GM10266 (cell line): Measurements from ENCODE around the gene RNPEP.

ENCODE experiments used
- DNase-seq: peaks from one replicate; pipeline ENCODE4 v3.0.0; 2012; ENCODE audit errors: extremely low spot score
- TF ChIP-seq, protein P1 (sequence below): IDR thresholded peaks from 2 replicates; pipeline ENCODE4 v1.5.1; 2012; ENCODE audit warnings: mild to moderate bottlenecking, low read depth; ENCODE audit not compliant: control insufficient read depth, insufficient read depth; ENCODE audit errors: missing control alignments

RNPEP gene

DNA sequence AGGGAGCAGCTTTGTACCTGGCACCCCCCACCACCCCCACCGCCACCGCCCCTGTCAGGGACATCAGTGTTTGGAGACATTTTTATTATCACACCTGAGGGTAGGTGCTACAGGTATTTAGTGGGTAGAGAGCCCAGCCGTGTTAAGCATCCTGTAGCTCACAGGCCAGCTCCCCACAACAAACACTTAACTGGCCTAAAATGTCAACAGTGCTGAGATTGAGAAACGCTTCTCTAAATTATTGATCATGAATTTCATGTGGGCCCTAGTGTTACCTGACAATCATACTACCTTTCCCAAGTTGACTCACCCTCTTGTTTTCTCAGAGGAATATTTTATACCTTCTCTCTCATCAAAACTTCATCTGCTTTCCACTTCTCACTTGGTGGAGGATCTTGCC lies 49.3 kb downstream of the RNPEP start:
- TF ChIP-seq, protein P1, sequence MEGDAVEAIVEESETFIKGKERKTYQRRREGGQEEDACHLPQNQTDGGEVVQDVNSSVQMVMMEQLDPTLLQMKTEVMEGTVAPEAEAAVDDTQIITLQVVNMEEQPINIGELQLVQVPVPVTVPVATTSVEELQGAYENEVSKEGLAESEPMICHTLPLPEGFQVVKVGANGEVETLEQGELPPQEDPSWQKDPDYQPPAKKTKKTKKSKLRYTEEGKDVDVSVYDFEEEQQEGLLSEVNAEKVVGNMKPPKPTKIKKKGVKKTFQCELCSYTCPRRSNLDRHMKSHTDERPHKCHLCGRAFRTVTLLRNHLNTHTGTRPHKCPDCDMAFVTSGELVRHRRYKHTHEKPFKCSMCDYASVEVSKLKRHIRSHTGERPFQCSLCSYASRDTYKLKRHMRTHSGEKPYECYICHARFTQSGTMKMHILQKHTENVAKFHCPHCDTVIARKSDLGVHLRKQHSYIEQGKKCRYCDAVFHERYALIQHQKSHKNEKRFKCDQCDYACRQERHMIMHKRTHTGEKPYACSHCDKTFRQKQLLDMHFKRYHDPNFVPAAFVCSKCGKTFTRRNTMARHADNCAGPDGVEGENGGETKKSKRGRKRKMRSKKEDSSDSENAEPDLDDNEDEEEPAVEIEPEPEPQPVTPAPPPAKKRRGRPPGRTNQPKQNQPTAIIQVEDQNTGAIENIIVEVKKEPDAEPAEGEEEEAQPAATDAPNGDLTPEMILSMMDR: no peak
- no peak for DNase-seq

DNA sequence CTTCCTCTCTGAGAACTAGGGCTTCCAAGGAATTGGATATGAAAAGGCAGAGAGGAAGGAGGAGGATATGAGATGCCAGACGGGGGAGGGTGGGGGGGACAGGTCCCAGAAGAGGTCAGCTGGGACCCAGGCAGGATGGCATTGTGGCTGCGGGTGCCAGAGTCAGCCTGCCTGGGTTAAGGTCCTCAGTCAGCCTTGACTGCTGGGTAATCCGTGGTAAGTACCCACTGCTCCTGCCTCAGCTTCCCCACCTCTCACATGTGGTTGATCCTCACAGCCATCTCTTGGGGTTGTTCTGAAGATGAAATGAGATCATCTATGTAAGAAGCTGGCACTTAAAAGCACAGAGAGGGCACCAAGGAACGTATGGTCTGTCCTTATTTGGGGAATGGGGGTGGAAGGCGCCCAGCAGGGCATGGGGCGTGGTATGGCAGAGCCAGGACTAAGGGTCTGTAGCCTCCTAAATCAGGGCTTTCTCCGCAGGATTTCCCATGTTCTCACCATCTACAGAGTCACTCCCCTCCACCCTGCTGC lies 51.8 kb downstream of the RNPEP start:
- no peak for DNase-seq
- TF ChIP-seq, protein P1: no peak

DNA sequence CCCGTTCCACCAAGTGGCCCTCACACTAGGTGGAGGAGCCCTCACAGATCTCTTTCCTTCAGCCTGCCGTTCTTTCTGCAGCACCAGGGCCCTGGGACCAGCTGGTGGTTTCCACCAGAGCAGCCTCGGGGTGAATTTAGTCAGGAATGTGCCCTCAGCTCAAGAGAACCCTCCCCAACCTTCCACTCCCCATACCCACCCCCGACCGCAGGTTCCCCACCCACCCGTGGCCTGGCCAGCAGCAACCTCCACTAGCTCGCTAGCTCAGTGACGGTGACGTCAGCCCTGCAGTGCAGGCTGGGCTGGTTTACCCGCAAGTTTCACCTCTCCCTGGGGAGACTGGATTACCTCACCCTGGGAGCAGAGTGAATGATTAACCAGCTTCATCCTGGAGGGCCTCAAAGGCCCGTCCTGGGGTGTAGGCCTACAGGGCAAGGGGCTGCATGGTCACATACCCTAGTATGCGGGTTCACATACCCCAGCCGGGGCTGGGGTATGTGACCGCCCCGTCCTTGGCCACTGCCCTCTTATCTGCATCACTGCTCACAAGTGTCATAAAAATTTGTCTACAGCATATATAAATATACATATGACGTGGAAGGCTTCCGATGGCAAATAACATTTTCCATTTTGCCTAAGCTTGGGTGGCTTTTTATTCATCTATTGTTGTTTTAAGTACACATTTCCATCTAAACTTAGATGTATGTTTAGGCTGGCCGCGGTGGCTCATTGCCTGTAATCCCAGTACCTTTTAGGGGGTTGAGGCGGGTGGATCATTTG lies 52.4 kb downstream of the RNPEP start:
- TF ChIP-seq, protein P1: no peak
- no peak for DNase-seq

DNA sequence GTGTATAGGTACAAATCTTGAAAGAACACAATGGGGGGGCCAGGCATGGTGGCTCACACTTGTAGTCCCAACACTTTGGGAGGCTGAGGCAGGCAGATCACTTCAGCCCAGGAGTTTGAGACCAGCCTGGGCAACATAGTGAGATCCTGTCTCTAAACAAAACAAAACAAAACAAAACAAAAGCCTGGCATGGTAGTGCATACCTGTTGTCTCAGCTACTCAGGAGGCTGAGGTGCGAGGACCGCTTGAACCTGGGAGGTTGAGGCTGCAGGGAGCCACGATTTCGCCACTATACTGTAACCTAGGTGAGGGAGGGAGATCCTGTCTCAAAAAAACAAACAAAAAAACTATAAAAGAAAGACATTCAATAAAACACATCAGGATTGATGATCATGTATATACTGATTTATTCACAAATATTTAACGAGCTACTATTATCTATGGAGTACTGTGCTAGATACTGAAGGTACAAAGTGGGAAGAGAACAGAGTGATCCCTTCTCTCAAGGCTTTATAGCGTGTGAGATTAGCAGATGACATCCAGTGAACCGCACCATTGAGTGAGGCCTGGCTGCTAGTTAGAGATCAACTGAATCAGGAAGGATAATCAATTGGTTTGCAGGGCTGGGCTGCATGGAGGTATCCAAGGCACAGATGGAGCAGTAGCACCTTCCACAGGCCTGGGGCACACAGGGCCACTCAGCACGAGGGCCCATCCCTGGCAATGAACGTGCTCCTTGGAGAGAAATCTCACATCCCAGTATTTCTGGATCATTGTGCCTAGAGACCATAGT lies 54.3 kb downstream of the RNPEP start:
- TF ChIP-seq, protein P1: no peak
- no peak for DNase-seq

DNA sequence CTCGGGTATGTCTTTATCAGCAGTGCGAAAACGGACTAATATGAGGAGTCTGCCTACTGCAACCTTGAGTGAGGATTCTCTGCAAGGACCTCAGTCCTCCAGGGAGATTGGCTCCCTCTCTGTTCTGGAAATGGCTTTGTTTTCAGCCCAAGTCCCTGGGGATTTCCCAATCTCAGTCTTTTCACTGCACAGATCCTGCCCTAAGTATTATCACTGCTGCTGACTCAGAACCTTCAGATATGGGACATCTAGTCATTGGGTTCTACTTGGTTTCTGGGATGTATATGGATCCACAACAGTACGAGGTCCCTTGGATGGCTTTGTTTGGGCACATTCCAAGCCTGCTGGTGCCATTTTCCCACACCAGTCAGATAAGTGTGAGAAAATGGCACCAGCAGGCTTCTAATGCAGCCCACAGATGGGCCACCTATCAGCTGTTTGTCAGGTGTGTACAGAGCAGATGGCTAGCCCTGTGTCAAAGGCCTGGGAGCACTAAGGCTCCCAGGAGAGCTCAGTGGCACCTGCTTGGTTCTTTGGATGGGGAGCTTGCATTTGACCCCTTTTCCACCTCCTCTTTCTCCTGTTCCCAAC lies 55.4 kb downstream of the RNPEP start:
- TF ChIP-seq, protein P1: no peak
- no peak for DNase-seq

DNA sequence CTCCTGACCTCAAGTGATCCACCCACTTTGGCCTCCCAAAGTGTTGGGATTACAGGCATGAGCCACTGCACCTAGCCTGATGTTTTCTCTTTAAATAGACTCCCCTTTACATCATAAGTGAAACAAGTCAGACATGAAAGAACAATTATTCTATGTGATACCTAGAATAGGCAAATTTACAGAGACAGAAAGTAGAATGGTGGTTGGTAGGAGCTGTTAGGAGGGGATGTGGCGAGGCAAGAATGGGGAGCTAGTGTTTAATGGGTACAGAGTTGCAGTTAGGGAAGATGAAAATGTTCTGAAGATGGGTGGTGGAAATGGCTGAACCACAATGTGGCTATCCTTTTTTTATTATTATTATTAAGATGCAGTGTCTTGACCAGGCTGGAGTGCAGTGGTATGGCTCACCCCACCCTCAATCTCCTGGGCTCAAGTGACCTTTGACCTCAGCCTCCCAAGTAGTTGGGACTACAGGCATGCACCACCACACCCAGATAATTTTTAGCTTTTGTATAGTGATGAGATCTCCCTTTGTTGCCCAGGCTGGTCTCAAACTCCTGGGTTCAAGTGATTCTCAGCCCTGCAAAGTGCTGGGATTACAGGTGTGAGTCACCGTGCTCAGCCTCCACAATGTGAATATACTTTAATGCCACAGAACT lies 56.4 kb downstream of the RNPEP start:
- TF ChIP-seq, protein P1: no peak

More for the DNA sequence above, 56.4 kb downstream of the RNPEP start:
- DNase-seq: no peak
